Activated T-helper 17 cell treated with anti-CD3 and anti-CD28 coated beads, Interleukin-2, amount 50 U/mL, for 72 hours (primary cell): Measurements from ENCODE around the gene TBCEL. TPM values are rescaled to one million over a fixed set of nuclear protein-coding genes. Genes with fewer than 3 reads are reported as not detected.

Source experiments
- ATAC-seq: fragments of 150-1000 bp; cut with Tn5 transposase; replicated peaks from 2 replicates; pipeline ENCODE4 v1.10.0; 2021; ENCODE audit warnings: mild to moderate bottlenecking, moderate library complexity
- H3K27ac Mint-ChIP-seq: one replicate; pipeline ENCODE4 v1.8.0; 2022; ENCODE audit warnings: mixed read lengths
- H3K27me3 Mint-ChIP-seq: one replicate; pipeline ENCODE4 v1.8.0; 2022; ENCODE audit warnings: mixed read lengths
- H3K36me3 Mint-ChIP-seq: one replicate; pipeline ENCODE4 v1.8.0; 2022; ENCODE audit warnings: low read depth, mild to moderate bottlenecking, mixed read lengths
- H3K4me1 Mint-ChIP-seq: one replicate; pipeline ENCODE4 v1.8.0; 2022; ENCODE audit warnings: mixed read lengths
- H3K4me3 Mint-ChIP-seq: one replicate; pipeline ENCODE4 v1.8.0; 2022; ENCODE audit warnings: mild to moderate bottlenecking, mixed read lengths
- H3K9me3 Mint-ChIP-seq: one replicate; pipeline ENCODE4 v1.8.0; 2022; ENCODE audit warnings: mixed read lengths
- total RNA-seq, 2 donors: library from RNA; stranded (reverse); gene quantifications; one replicate each; pipeline ENCODE4 v1.2.3, GENCODE V29; 2022

TBCEL gene
- total RNA-seq, 2 donors from 2014 or later: 6.2 to 7.8 TPM

- Mint-ChIP-seq H3K27ac (no peak overlapping the region), H3K4me1 (no peaks in the 10 kb centered on the region), H3K4me3 (no peak overlapping the region), H3K27me3 (no peaks in the 10 kb centered on the region), H3K9me3 (peaks cover 3% of the 10 kb centered on the region), H3K36me3 (peaks cover 57% of the 10 kb centered on the region)
- no peak for ATAC-seq
Observed at GRCh38 chr11:121066623-121067022, 42.7 kb downstream of the TBCEL start.

- no peak for ATAC-seq
- Mint-ChIP-seq H3K4me3 (no peak overlapping the region), H3K4me1 (no peaks in the 10 kb centered on the region), H3K27ac (no peak overlapping the region), H3K36me3 (peaks cover 55% of the 10 kb centered on the region), H3K9me3 (peaks cover 3% of the 10 kb centered on the region), H3K27me3 (no peaks in the 10 kb centered on the region)
Observed at GRCh38 chr11:121067026-121067425, 43.1 kb downstream of the TBCEL start.

- peaks cover 51% of the 10 kb centered on the region for H3K36me3 Mint-ChIP-seq
- H3K27ac Mint-ChIP-seq: no peak overlapping the region
- no peaks in the 10 kb centered on the region for H3K27me3 Mint-ChIP-seq
- no peak overlapping the region for H3K4me3 Mint-ChIP-seq
- no peaks in the 10 kb centered on the region for H3K4me1 Mint-ChIP-seq
- H3K9me3 Mint-ChIP-seq: peaks cover 3% of the 10 kb centered on the region
- no peak for ATAC-seq
Observed at GRCh38 chr11:121067453-121067852, 43.6 kb downstream of the TBCEL start.

- H3K9me3 Mint-ChIP-seq: peaks cover 3% of the 10 kb centered on the region
- no peak for ATAC-seq
- no peaks in the 10 kb centered on the region for H3K27me3 Mint-ChIP-seq
- H3K4me3 Mint-ChIP-seq: no peak overlapping the region
- H3K4me1 Mint-ChIP-seq: no peaks in the 10 kb centered on the region
- H3K27ac Mint-ChIP-seq: peak overlapping the region; percentile 11
- H3K36me3 Mint-ChIP-seq: peaks cover 47% of the 10 kb centered on the region
Observed at GRCh38 chr11:121067962-121068647, 44.2 kb downstream of the TBCEL start.

- Mint-ChIP-seq H3K4me3 (no peak overlapping the region), H3K27me3 (no peaks in the 10 kb centered on the region), H3K9me3 (peaks cover 3% of the 10 kb centered on the region), H3K27ac (no peak overlapping the region), H3K36me3 (peaks cover 43% of the 10 kb centered on the region), H3K4me1 (no peaks in the 10 kb centered on the region)
- no peak for ATAC-seq
Observed at GRCh38 chr11:121068787-121069186, 44.9 kb downstream of the TBCEL start.

- peaks cover 50% of the 10 kb centered on the region for H3K36me3 Mint-ChIP-seq
- H3K4me3 Mint-ChIP-seq: no peak overlapping the region
- no peak for ATAC-seq
- H3K27ac Mint-ChIP-seq: no peak overlapping the region
- H3K4me1 Mint-ChIP-seq: no peaks in the 10 kb centered on the region
- peaks cover 3% of the 10 kb centered on the region for H3K9me3 Mint-ChIP-seq
- no peaks in the 10 kb centered on the region for H3K27me3 Mint-ChIP-seq
Observed at GRCh38 chr11:121070951-121071845, 47.3 kb downstream of the TBCEL start.

- Mint-ChIP-seq H3K27ac (no peak overlapping the region), H3K27me3 (no peaks in the 10 kb centered on the region), H3K9me3 (peaks cover 3% of the 10 kb centered on the region), H3K36me3 (peaks cover 48% of the 10 kb centered on the region), H3K4me3 (no peak overlapping the region), H3K4me1 (no peaks in the 10 kb centered on the region)
- ATAC-seq: no peak
Observed at GRCh38 chr11:121071846-121072450, 48.0 kb downstream of the TBCEL start.

- H3K9me3 Mint-ChIP-seq: no peaks in the 10 kb centered on the region
- H3K4me1 Mint-ChIP-seq: peaks cover 5% of the 10 kb centered on the region
- H3K4me3 Mint-ChIP-seq: no peak overlapping the region
- no peak overlapping the region for H3K27ac Mint-ChIP-seq
- H3K27me3 Mint-ChIP-seq: no peaks in the 10 kb centered on the region
- H3K36me3 Mint-ChIP-seq: peaks cover 34% of the 10 kb centered on the region
- no peak for ATAC-seq
Observed at GRCh38 chr11:121081321-121081720, 57.4 kb downstream of the TBCEL start.

- Mint-ChIP-seq H3K36me3 (peaks cover 43% of the 10 kb centered on the region), H3K4me1 (peaks cover 5% of the 10 kb centered on the region), H3K27ac (no peak overlapping the region), H3K27me3 (no peaks in the 10 kb centered on the region), H3K4me3 (no peak overlapping the region), H3K9me3 (no peaks in the 10 kb centered on the region)
- ATAC-seq: no peak
Observed at GRCh38 chr11:121082219-121082618, 58.3 kb downstream of the TBCEL start.

GRCh38 chr11:121082670-121083069 is 58.8 kb downstream of the TBCEL start:
- no peaks in the 10 kb centered on the region for H3K9me3 Mint-ChIP-seq

GRCh38 chr11:121086866-121087265 is 63.0 kb downstream of the TBCEL start:
- Mint-ChIP-seq H3K4me1 (peaks cover 6% of the 10 kb centered on the region), H3K4me3 (no peak overlapping the region), H3K27me3 (no peaks in the 10 kb centered on the region), H3K9me3 (no peaks in the 10 kb centered on the region), H3K36me3 (peaks cover 48% of the 10 kb centered on the region), H3K27ac (no peak overlapping the region)
- no peak for ATAC-seq

More at GRCh38 chr11:121082670-121083069, 58.8 kb downstream of the TBCEL start:
- peaks cover 5% of the 10 kb centered on the region for H3K4me1 Mint-ChIP-seq
- H3K4me3 Mint-ChIP-seq: no peak overlapping the region
- no peaks in the 10 kb centered on the region for H3K27me3 Mint-ChIP-seq
- H3K27ac Mint-ChIP-seq: no peak overlapping the region
- no peak for ATAC-seq
- peaks cover 48% of the 10 kb centered on the region for H3K36me3 Mint-ChIP-seq

- no peak overlapping the region for H3K27ac Mint-ChIP-seq
- peaks cover 7% of the 10 kb centered on the region for H3K4me1 Mint-ChIP-seq
- peaks cover 37% of the 10 kb centered on the region for H3K36me3 Mint-ChIP-seq
- no peak for ATAC-seq
- no peaks in the 10 kb centered on the region for H3K9me3 Mint-ChIP-seq
- H3K4me3 Mint-ChIP-seq: no peak overlapping the region
- H3K27me3 Mint-ChIP-seq: no peaks in the 10 kb centered on the region
Observed at GRCh38 chr11:121089566-121089965, 65.7 kb downstream of the TBCEL start.

GRCh38 chr11:121090145-121090721 is 66.3 kb downstream of the TBCEL start:
- H3K4me3 Mint-ChIP-seq: no peak overlapping the region
- ATAC-seq: no peak
- no peaks in the 10 kb centered on the region for H3K27me3 Mint-ChIP-seq
- H3K4me1 Mint-ChIP-seq: peaks cover 7% of the 10 kb centered on the region
- no peaks in the 10 kb centered on the region for H3K9me3 Mint-ChIP-seq
- H3K36me3 Mint-ChIP-seq: peaks cover 36% of the 10 kb centered on the region
- H3K27ac Mint-ChIP-seq: no peak overlapping the region

GRCh38 chr11:121091492-121092152 is 67.7 kb downstream of the TBCEL start:
- peak; percentile 52 for ATAC-seq
- H3K4me3 Mint-ChIP-seq: no peak overlapping the region
- no peaks in the 10 kb centered on the region for H3K9me3 Mint-ChIP-seq
- H3K27me3 Mint-ChIP-seq: no peaks in the 10 kb centered on the region
- H3K27ac Mint-ChIP-seq: peak overlapping the region; percentile 19
- H3K4me1 Mint-ChIP-seq: peaks cover 7% of the 10 kb centered on the region
- H3K36me3 Mint-ChIP-seq: peaks cover 23% of the 10 kb centered on the region
